ENCODE data around the gene AACS. TPM values are rescaled to one million over a fixed set of nuclear protein-coding genes. Genes with fewer than 3 reads are reported as not detected.

AACS gene
- total and polyA plus RNA-seq, 2 of the 13 experiments (the other 11 are each of a cell fraction or from before 2014, with no cell fraction given) = 23.3 to 28.8 TPM

GRCh38 chr12:125091401-125091800 lies 26.2 kb downstream of the AACS start:
- DNase-seq (ENCODE audit: low spot score) = no peak
- CTCF ChIA-PET (ENCODE audit: low intra/inter-chr PET ratio, low total read pairs) = no interaction called here
- Histone ChIP-seq H3K4me3 (replicated peaks in 1 of 3; ENCODE audit: insufficient read depth in 1 of 3, low read depth in 2 of 3, low read length in 3 of 3) (no peak overlapping the region), H3K27me3 (ENCODE audit: control insufficient read depth in 1 of 2, insufficient read depth in 2 of 2, low read length in 2 of 2) (no peaks in the 10 kb centered on the region), H3K9ac (ENCODE audit: insufficient read depth, low read depth, low read length) (no peak overlapping the region), H3K4me2 (ENCODE audit: low read depth, low read length) (no peak overlapping the region), H2AFZ (ENCODE audit: low read length) (no peak overlapping the region), H4K20me1 (ENCODE audit: insufficient read depth, low read length) (no peaks in the 10 kb centered on the region; the same call in 1 of the 2 replicates), H3K4me1 (ENCODE audit: insufficient read depth, low read length) (peaks cover 61% of the 10 kb centered on the region), H3K79me2 (ENCODE audit: insufficient read depth, low read length) (peaks cover 6% of the 10 kb centered on the region), H3K9me3 (ENCODE audit: low read length) (no peaks in the 10 kb centered on the region), H3K27ac (ENCODE audit: extremely low read length, insufficient read depth, low read length) (no peak overlapping the region), H3K36me3 (replicated peaks in 1 of 2; ENCODE audit: control insufficient read depth in 1 of 2, insufficient read depth in 2 of 2, low read length in 2 of 2) (peaks cover 16 to 41% of the 10 kb centered on the region in 2 experiments; a peak in 4 of 5 replicates)
- 96% methylated on average over 18 of the region's 18 CpGs for WGBS (ENCODE audit: low lambda C conversion rate)
- ATAC-seq = no peak
- intact Hi-C loops (cut with micrococcal nuclease; ENCODE audit: unreplicated experiment) (no loop called here), in situ Hi-C loops (cut with HindIII; ENCODE audit: extremely low pct_ligation_motif_present, low pct_unique_long_range_greater_than_20kb) (no loop called here)
- FAIRE-seq = no peak
- BruUV-seq (replicated peaks) = no TSS peak
- TF ChIP-seq AGO2 (optimal IDR thresholded peaks at IDR 0.05; ENCODE audit: low read depth, low read length) (peak; percentile 6), ZNF776 (CRISPR knock-in tag; IDR thresholded peaks at IDR 0.05) (0 out of 2 replicates have a peak, but pooled peaks have one; percentile 35), ZFP36L2 (CRISPR knock-in tag; IDR thresholded peaks at IDR 0.05) (no peak), KMT2A (CRISPR knock-in tag; IDR thresholded peaks at IDR 0.05) (no peak)
- POLR2A ChIA-PET = no interaction called here

DNA sequence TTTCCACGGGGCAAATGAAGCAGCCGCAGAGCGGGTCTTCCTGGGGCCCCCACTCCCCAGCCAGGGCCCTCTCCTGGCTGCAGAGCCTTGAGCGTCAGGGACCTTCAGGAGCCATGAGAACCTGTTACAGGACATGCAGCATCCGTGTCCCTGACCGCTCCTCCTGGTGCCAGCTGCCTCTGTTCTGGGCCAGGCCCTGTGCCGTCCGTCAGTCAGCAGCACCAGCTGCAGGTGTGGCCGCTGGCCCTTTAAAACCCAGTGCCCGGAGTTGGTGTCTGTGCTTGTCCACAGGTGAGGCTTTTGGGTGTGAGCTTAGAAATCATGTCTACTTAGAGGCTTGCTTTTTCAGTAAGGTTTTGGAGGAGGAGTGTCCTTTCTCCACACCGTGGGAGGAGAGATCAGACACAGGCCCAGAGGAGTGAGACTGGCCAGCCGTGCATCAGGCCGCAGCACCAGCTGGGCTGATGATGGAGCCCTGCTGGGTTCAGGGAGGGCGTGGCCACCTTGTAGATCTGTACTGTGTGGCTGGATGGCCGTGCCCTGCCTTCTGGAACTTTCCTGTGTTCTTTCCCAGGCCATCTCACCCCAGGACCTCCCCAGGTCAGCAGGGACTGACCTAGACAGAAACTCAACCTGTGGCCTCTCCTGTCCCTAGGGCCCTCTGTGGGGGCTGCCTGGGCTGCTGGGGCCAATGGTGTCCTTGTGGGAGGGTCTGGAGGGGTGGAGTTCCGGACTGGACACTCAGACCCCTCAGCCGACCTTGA lies 27.1 kb downstream of the AACS start:
- Histone ChIP-seq H3K79me2 (ENCODE audit: insufficient read depth, low read length) (peaks cover 10% of the 10 kb centered on the region), H3K36me3 (replicated peaks in 1 of 2; ENCODE audit: control insufficient read depth in 1 of 2, insufficient read depth in 2 of 2, low read length in 2 of 2) (peaks cover 12 to 33% of the 10 kb centered on the region in 2 experiments; a peak in 4 of 5 replicates), H3K9me3 (ENCODE audit: low read length) (no peaks in the 10 kb centered on the region), H3K27ac (ENCODE audit: extremely low read length, insufficient read depth, low read length) (peak overlapping the region; percentile 91), H3K9ac (ENCODE audit: insufficient read depth, low read depth, low read length) (peak overlapping the region; percentile 68), H3K4me2 (ENCODE audit: low read depth, low read length) (peak overlapping the region; percentile 92), H4K20me1 (ENCODE audit: insufficient read depth, low read length) (no peaks in the 10 kb centered on the region; the same call in 1 of the 2 replicates), H3K27me3 (ENCODE audit: control insufficient read depth in 1 of 2, insufficient read depth in 2 of 2, low read length in 2 of 2) (no peaks in the 10 kb centered on the region), H3K4me3 (replicated peaks in 1 of 3; ENCODE audit: insufficient read depth in 1 of 3, low read depth in 2 of 3, low read length in 3 of 3) (peak overlapping the region; percentile 31 to 71 (median 35); a peak in 5 of 6 replicates), H2AFZ (ENCODE audit: low read length) (no peak overlapping the region), H3K4me1 (ENCODE audit: insufficient read depth, low read length) (peaks cover 65% of the 10 kb centered on the region)
- in situ Hi-C loops (cut with HindIII; ENCODE audit: extremely low pct_ligation_motif_present, low pct_unique_long_range_greater_than_20kb) (no loop called here), intact Hi-C loops (cut with micrococcal nuclease; ENCODE audit: unreplicated experiment) (loop anchor here (2.0 kb wide), 1 partner anchor 99 kb away; the partner anchor contains the start of gene BRI3BP)
- BruUV-seq (replicated peaks) = no TSS peak
- CTCF ChIA-PET (ENCODE audit: low intra/inter-chr PET ratio, low total read pairs) = no interaction called here
- POLR2A ChIA-PET = interaction anchor here (1.0 to 1.4 kb wide), 2 partner anchors 99 to 173 kb away, joined by 3 to 4 read pairs; partner anchors contain the start of gene BRI3BP
- 65% methylated on average over 11 of the region's 17 CpGs for WGBS (ENCODE audit: low lambda C conversion rate)
- DNase-seq (ENCODE audit: low spot score) (no peak), FAIRE-seq (peak; percentile 34), ATAC-seq (peak; percentile 17; the same call in 2 of the 3 replicates)
- TF ChIP-seq ERF (CRISPR knock-in tag; IDR thresholded peaks at IDR 0.05) = no peak
- TF ChIP-seq ZFP90 (CRISPR knock-in tag; IDR thresholded peaks at IDR 0.05; ENCODE audit: borderline replicate concordance) = 0 out of 2 replicates have a peak, but pooled peaks have one; percentile 29
- TF ChIP-seq HNRNPLL (IDR thresholded peaks at IDR 0.05; ENCODE audit: low read depth, low read length, poor library complexity, severe bottlenecking) = no peak
- TF ChIP-seq FOXP1 (IDR thresholded peaks at IDR 0.05) = no peak
- 0 out of 2 replicates have a peak, but pooled peaks have one; percentile 1 for TF ChIP-seq FOXP1 (CRISPR knock-in tag; IDR thresholded peaks at IDR 0.05)
- TF ChIP-seq ZNF251 (CRISPR knock-in tag; IDR thresholded peaks at IDR 0.05) = no peak
- no peak for TF ChIP-seq FOXK2 (IDR thresholded peaks at IDR 0.05)
- no peak for TF ChIP-seq SETDB1 (CRISPR knock-in tag; IDR thresholded peaks at IDR 0.05; ENCODE audit: borderline replicate concordance)
- TF ChIP-seq ZNF614 (CRISPR knock-in tag; IDR thresholded peaks at IDR 0.05; ENCODE audit: borderline replicate concordance) = 0 out of 2 replicates have a peak, but pooled peaks have one; percentile 37
- TF ChIP-seq, protein P1, sequence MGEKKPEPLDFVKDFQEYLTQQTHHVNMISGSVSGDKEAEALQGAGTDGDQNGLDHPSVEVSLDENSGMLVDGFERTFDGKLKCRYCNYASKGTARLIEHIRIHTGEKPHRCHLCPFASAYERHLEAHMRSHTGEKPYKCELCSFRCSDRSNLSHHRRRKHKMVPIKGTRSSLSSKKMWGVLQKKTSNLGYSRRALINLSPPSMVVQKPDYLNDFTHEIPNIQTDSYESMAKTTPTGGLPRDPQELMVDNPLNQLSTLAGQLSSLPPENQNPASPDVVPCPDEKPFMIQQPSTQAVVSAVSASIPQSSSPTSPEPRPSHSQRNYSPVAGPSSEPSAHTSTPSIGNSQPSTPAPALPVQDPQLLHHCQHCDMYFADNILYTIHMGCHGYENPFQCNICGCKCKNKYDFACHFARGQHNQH (CRISPR knock-in tag; IDR thresholded peaks at IDR 0.05) = no peak
- TF ChIP-seq ZFP91 (CRISPR knock-in tag; IDR thresholded peaks at IDR 0.05; ENCODE audit: borderline replicate concordance) = peak; percentile 87; the same call in 1 of the 2 replicates
- 0 out of 2 replicates have a peak, but pooled peaks have one; percentile 9 for TF ChIP-seq HIVEP1 (CRISPR knock-in tag; IDR thresholded peaks at IDR 0.05)
